GM19395 (cell line): ENCODE data around the gene TMEM79.

Source experiments
- ATAC-seq: cut with Tn5 transposase; IDR thresholded peaks from one replicate; pipeline ENCODE4 v1.9.1; 2021; ENCODE audit warnings: mild to moderate bottlenecking, moderate library complexity; ENCODE audit not compliant: unreplicated experiment

Gene TMEM79

GRCh38 chr1:156262461-156263287 is 21.5 kb upstream of the TMEM79 start:
- no peak for ATAC-seq

- no peak for ATAC-seq
Observed at GRCh38 chr1:156263288-156263655, 20.9 kb upstream of the TMEM79 start.

GRCh38 chr1:156266051-156266450 is 18.1 kb upstream of the TMEM79 start:
- ATAC-seq: no peak

GRCh38 chr1:156268336-156268735 is 15.8 kb upstream of the TMEM79 start:
- ATAC-seq: no peak

GRCh38 chr1:156270314-156270713 is 13.8 kb upstream of the TMEM79 start:
- ATAC-seq: no peak

GRCh38 chr1:156276532-156276931 is 7.6 kb upstream of the TMEM79 start:
- ATAC-seq: no peak

- no peak for ATAC-seq
Observed at GRCh38 chr1:156276966-156277381, 7.2 kb upstream of the TMEM79 start.

GRCh38 chr1:156279837-156280236 is 4.3 kb upstream of the TMEM79 start:
- ATAC-seq: no peak

GRCh38 chr1:156281281-156281680 is 2.8 kb upstream of the TMEM79 start:
- ATAC-seq: peak; percentile 48

- peak; percentile 2 for ATAC-seq
Observed at GRCh38 chr1:156281693-156282478, 2.2 kb upstream of the TMEM79 start.

GRCh38 chr1:156282479-156283222 is 1.5 kb upstream of the TMEM79 start, which contains the start of gene SMG5:
SMG5 (minus strand) TSS chr1:156282825; CDS start chr1:156282680, 145 bp downstream.
- ATAC-seq: peak; percentile 83

- no peak for ATAC-seq
Observed at GRCh38 chr1:156283521-156283920, 604 bp upstream of the TMEM79 start.

- ATAC-seq: no peak
Observed at GRCh38 chr1:156284757-156285156, 632 bp downstream of the TMEM79 start.

- ATAC-seq: no peak
Observed at GRCh38 chr1:156285437-156285836, 1.3 kb downstream of the TMEM79 start.

GRCh38 chr1:156286061-156286460 is 1.9 kb downstream of the TMEM79 start:
- ATAC-seq: no peak

GRCh38 chr1:156289857-156290256 is 5.7 kb downstream of the TMEM79 start:
- ATAC-seq: no peak

- ATAC-seq: peak; percentile 56
Observed at GRCh38 chr1:156291226-156292061, 7.3 kb downstream of the TMEM79 start.

GRCh38 chr1:156293098-156293434 is 8.9 kb downstream of the TMEM79 start:
- no peak for ATAC-seq

- ATAC-seq: no peak
Observed at GRCh38 chr1:156293895-156294294, 9.8 kb downstream of the TMEM79 start.

GRCh38 chr1:156295391-156295947 is 11.3 kb downstream of the TMEM79 start, which contains the start of gene GLMP:
GLMP (minus strand) TSS chr1:156295679; CDS start chr1:156295645, 34 bp downstream.
- no peak for ATAC-seq
